Hepatocyte (in vitro differentiated cells): ENCODE measurements around the gene ARHGAP28. TPM values are rescaled to one million over a fixed set of nuclear protein-coding genes. Genes with fewer than 3 reads are reported as not detected.

Experiments
- DNase-seq: peaks from one replicate; pipeline ENCODE4 v3.0.0-alpha.2; 2016; ENCODE audit warnings: low spot score
- H2AFZ ChIP-seq: fragments of 200-600 bp; sonication (generic); 2 replicates; pipeline ENCODE4 v1.6.0; 2016; ENCODE audit warnings: antibody characterized with exemption, mild to moderate bottlenecking
- H3K27ac ChIP-seq: fragments of 200-600 bp; sonication (generic); 2 replicates; pipeline ENCODE4 v1.5.1; 2016; ENCODE audit warnings: mild to moderate bottlenecking
- H3K27me3 ChIP-seq: fragments of 200-600 bp; sonication (generic); 2 replicates; pipeline ENCODE4 v1.6.1; 2016
- H3K36me3 ChIP-seq: fragments of 200-600 bp; sonication (generic); replicated peaks from 2 replicates; pipeline ENCODE4 v1.5.1; 2016; ENCODE audit warnings: low read depth; ENCODE audit not compliant: insufficient read depth
- H3K4me1 ChIP-seq: fragments of 200-600 bp; sonication (generic); 2 replicates; pipeline ENCODE4 v1.5.1; 2016; ENCODE audit warnings: mild to moderate bottlenecking, moderate library complexity; ENCODE audit not compliant: insufficient read depth
- H3K4me2 ChIP-seq: fragments of 200-600 bp; sonication (generic); 2 replicates; pipeline ENCODE4 v1.6.0; 2016
- H3K4me3 ChIP-seq: fragments of 200-600 bp; sonication (generic); 2 replicates; pipeline ENCODE4 v1.5.1; 2016; ENCODE audit warnings: mild to moderate bottlenecking
- H3K79me2 ChIP-seq: fragments of 200-600 bp; sonication (generic); 2 replicates; pipeline ENCODE4 v1.6.0; 2017; ENCODE audit warnings: mild to moderate bottlenecking
- H3K9me2 ChIP-seq: fragments of 200-600 bp; sonication (generic); replicated peaks from 2 replicates; pipeline ENCODE4 v1.6.0; 2017; ENCODE audit warnings: mild to moderate bottlenecking; ENCODE audit not compliant: insufficient read depth
- H3K9me3 ChIP-seq: fragments of 200-600 bp; sonication (generic); 2 replicates; pipeline ENCODE4 v1.5.1; 2016; ENCODE audit warnings: low read depth, mild to moderate bottlenecking
- H4K20me1 ChIP-seq: fragments of 200-600 bp; sonication (generic); 2 replicates; pipeline ENCODE4 v1.6.0; 2016; ENCODE audit warnings: mild to moderate bottlenecking; ENCODE audit not compliant: insufficient read depth, poor library complexity, severe bottlenecking
- EZH2 ChIP-seq: fragments of 200-600 bp; sonication (generic); IDR thresholded peaks from 2 replicates; pipeline ENCODE4 v1.6.1; 2016; ENCODE audit warnings: antibody characterized with exemption, mild to moderate bottlenecking, borderline replicate concordance
- EZH2phosphoT487 ChIP-seq: fragments of 200-600 bp; sonication (generic); IDR thresholded peaks from one replicate; pipeline ENCODE4 v1.6.1; 2018; ENCODE audit warnings: antibody characterized with exemption, mild to moderate bottlenecking, low read depth, moderate library complexity; ENCODE audit not compliant: unreplicated experiment, severe bottlenecking
- WGBS: methylation state at CpG from one replicate; pipeline ENCODE4 v1.1.6; 2016; ENCODE audit warnings: low lambda C conversion rate; ENCODE audit errors: missing lambda C conversion rate; 5-methylcytosine and 5-hydroxymethylcytosine counted together
- polyA plus RNA-seq: library from polyadenylated mRNA; unstranded; fragments of >200 nt; fragmentation: Nextera tagmentation; extraction: Ambion mirVana; gene quantifications from 2 replicates; pipeline ENCODE4 v1.2.1, GENCODE V29; 2016
- small RNA-seq: library from RNA; depleted of rRNA; stranded (forward); fragments of <200 nt; gene quantifications from one replicate; pipeline ENCODE3, GENCODE V24; 2014
- total RNA-seq: library from RNA; depleted of rRNA; stranded (reverse); fragments of >200 nt; gene quantifications from 2 replicates; pipeline ENCODE4 v1.2.3, GENCODE V29; 2014
- TF ChIP-seq, protein P1 (sequence below): fragments of 200-600 bp; sonication (generic); IDR thresholded peaks from 2 replicates; pipeline ENCODE4 v1.5.1; 2016; ENCODE audit warnings: antibody characterized with exemption, mild to moderate bottlenecking; ENCODE audit not compliant: poor library complexity

The ARHGAP28 gene
- total and polyA plus RNA-seq, 2 experiments from 2014 or later = 23.5 to 60.7 TPM

DNA sequence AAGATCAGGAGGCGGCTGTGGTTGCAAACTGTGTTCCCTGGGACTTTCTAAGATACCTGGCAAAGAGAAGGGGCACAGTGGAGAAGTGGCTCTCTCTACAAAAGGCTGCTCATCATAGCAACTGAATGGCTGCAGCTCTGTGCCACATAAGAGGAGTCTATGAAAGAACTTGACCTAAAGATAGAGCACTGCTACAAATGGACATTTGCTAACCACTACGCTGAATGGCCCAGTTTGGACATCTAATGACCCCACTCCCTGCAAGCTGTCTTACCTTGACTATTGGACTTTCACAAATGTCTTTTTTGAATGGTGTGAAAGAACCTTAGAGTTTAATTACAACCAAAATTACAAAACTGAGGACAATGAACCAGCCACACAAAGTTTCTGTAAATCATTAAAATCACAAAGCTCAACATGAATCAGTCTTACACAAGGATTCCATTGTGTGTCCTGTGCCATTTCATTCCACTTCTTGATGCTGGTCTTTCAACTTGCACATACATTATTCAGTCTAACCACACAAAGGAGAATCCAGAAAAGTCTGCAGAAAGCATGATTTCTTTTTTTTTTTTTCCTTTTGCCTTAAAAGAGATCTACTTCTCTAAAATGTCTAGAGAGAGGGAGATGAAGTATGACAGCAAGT is 234.1 kb downstream of the ARHGAP28 start:
- no peaks in the 10 kb centered on the region for H3K9me2 ChIP-seq
- no peaks in the 10 kb centered on the region for H4K20me1 ChIP-seq
- no peaks in the 10 kb centered on the region for H3K36me3 ChIP-seq
- no peak overlapping the region for H3K4me3 ChIP-seq
- DNase-seq = no peak
- H3K27me3 ChIP-seq = no peaks in the 10 kb centered on the region
- no peak overlapping the region for H3K4me2 ChIP-seq
- no peaks in the 10 kb centered on the region for H3K79me2 ChIP-seq
- H3K4me1 ChIP-seq = peaks cover 5% of the 10 kb centered on the region
- no peak overlapping the region for H3K27ac ChIP-seq
- no peak overlapping the region for H2AFZ ChIP-seq
- WGBS = 88% methylated on average over 2 of the region's 2 CpGs
- H3K9me3 ChIP-seq = no peaks in the 10 kb centered on the region
- TF ChIP-seq, protein P1, sequence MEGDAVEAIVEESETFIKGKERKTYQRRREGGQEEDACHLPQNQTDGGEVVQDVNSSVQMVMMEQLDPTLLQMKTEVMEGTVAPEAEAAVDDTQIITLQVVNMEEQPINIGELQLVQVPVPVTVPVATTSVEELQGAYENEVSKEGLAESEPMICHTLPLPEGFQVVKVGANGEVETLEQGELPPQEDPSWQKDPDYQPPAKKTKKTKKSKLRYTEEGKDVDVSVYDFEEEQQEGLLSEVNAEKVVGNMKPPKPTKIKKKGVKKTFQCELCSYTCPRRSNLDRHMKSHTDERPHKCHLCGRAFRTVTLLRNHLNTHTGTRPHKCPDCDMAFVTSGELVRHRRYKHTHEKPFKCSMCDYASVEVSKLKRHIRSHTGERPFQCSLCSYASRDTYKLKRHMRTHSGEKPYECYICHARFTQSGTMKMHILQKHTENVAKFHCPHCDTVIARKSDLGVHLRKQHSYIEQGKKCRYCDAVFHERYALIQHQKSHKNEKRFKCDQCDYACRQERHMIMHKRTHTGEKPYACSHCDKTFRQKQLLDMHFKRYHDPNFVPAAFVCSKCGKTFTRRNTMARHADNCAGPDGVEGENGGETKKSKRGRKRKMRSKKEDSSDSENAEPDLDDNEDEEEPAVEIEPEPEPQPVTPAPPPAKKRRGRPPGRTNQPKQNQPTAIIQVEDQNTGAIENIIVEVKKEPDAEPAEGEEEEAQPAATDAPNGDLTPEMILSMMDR = no peak
- TF ChIP-seq EZH2 (no peak), EZH2phosphoT487 (no peak)

Small RNA genes within 50 kb of the gene (small RNA-seq; reads per million reads assigned to genes)
- not detected for gene RNU6-916P
